ENCODE results near the gene IFNK.
A peak's percentile ranks its signal among the peaks of the same experiment; 100 is the strongest.
"Not testable (repeated sequence)": the region's sequence is repeated elsewhere in the genome, so short reads cannot be mapped to it uniquely, and the experiment has no call there.

IFNK gene, protein sequence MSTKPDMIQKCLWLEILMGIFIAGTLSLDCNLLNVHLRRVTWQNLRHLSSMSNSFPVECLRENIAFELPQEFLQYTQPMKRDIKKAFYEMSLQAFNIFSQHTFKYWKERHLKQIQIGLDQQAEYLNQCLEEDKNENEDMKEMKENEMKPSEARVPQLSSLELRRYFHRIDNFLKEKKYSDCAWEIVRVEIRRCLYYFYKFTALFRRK

GRCh38 chr9:27524236-27524635 lies at the start of gene IFNK:
Gene IFNK, plus strand, starts transcription at chr9:27524290. Its CDS starts 47 bp downstream, at chr9:27524337.
- no peak for DNase-seq

DNA sequence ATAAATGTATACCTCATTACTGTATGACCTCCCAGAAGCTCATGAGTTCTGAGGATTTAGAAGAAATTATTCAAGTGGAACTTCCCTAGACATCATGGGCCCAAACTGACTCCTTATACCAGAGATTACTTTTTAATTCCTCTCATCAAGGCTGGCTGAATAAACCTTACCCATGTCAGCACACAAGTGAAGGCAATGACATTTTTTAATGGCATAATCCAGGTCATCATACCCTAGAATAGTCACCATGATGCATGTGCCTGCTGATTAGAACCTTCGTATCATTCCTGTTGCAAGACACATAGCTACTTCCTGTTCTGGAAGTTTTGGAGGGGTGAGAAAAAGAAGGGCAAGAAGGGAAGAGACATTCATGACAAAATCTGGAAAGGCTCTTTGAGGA lies 49.8 kb upstream of the IFNK start:
- no peak for DNase-seq

DNA sequence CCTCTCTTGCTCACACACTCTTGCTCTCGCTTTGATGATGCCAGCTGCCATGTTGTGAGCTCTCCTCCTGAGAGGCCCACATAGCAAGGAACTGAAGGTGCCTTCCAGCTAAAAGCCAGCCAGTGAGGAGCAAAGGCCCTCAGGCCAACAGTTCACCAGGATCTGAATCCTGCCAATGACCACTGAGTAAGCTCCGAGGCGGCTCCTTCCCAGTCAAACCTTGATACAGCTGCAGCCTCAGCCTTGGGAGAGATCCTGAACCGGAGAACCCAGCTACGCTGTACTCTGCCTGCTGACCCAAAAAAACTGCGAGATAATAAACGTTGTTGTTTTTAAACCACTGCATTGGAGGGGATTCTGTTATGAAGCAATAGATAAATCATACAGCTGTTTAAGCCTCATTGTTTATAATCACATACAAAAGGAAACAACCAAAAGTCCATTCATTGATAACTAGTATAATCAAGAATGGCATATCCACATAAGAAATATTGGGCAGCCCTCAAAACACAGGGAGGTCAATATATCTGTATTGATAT lies 49.0 kb upstream of the IFNK start:
- DNase-seq: no peak

- DNase-seq: no peak
These were observed 47.1 kb upstream of the IFNK start for GRCh38 chr9:27476870-27477515.

DNA sequence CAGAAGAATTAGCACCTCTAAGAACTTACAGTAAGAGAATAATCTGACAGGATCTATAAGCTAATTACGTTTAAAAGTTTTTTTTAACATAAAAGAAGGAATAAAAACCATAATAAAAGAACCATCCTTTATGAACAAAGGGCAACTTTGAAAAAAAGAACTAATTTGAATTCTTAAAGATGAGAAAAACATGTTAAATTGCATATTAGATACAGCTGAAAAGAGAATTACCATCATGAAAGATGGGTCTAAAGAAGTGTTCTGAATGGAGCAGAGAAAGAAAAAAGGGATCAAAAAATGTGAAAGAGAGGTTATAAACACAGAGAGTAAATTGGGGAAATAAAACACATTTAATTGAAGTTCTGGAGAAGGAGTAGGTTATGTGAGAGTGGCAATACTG lies 45.8 kb upstream of the IFNK start:
- no peak for DNase-seq

DNA sequence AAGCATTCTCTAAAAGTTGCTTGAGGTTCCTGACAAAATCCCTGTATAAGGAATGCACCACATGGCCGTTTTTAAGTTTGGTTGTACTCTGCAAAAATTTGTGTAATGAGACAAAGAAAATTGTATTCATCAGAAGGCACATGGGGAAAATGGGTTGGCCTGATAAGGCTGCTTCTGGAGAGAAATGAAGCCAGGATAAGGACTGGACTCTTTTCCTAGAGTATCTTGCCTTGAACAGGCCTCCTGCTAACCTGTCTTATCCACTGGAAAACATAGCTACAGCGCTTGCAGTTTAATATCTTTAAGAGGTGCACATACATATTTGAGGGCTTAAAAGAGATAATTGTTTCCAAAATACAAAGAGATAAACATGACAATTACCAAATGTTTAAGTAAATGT lies 41.4 kb upstream of the IFNK start:
- DNase-seq: no peak

GRCh38 chr9:27483576-27483975 lies 40.5 kb upstream of the IFNK start:
- DNase-seq: no peak

DNA sequence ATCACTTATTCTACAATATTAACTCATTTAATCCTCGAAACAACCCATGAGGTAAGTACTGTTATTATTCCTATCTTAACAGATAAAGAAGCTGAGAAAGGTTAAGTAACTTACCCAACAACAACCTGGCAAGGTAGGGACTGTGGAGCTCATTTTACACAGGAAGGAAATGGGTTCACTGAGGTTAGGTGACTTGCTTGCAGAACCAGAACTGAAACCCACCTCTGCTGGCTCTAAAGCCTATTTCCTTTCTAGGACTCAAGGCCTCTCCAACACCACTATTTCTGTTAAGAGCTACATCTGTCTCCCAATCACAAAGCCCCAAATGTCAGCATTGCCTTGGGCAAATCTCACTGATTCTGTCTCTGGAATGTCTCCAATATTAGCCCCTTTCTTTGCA lies 38.9 kb upstream of the IFNK start:
- DNase-seq: peak; percentile 30

DNA sequence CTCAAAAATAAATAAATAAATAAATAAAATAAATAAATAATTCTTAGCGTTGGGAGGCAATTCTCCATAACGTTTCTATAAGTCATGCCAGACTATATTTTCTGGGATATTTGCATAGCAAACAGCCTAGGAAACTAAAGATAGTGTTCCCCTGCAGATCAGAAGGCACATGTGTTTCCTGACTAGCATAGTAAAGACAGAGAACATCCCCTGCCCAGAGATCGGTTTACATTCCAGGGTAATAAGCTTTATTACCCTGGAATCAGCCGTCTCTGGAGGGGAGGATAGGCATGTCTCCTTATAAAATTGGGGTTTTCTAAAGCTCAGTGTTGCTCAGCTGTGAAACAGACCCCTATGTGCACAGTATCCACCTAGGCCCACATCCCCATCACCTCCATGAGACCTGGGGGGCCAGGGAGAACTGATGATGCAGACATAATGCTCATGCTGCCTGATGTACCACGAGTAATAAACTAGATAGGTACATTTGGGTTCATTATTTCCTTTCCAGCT lies 36.9 kb upstream of the IFNK start:
- DNase-seq: no peak

- no peak for DNase-seq
These were observed 36.2 kb upstream of the IFNK start for GRCh38 chr9:27487927-27488326.

GRCh38 chr9:27489087-27489876 lies 34.8 kb upstream of the IFNK start:
- DNase-seq: peak; percentile 51

- DNase-seq: peak; percentile 92
These were observed 32.9 kb upstream of the IFNK start for GRCh38 chr9:27491154-27491553.

DNA sequence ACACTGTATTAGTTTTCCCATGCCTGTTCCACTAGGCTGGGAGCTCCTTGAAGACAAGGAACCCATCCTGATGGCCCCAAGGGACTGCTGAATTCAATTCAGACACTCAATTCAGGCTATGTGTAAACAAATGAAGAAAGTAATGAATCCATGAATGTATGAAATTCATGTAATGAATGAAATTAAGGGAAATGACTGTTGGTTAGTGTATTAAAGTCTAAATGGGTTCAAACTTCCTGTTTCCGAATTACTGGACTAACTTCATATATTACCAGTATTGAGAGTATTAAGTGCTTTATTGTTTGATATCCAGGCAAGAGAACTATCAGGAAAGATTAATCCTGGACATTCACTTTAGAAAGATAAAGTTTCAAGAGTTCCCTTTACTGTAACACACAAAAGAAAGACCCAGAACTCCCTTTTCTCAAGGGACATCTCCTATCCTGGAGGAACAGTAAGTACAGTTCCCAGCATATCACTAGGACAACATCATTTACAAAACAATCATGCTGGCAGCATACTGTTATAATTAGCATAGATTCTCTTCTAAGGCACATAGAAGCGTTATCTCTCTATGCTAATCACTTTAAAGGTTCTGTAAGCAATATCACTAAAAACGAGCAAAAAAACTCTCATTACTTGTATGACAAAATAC lies 28.5 kb upstream of the IFNK start:
- DNase-seq: no peak

DNA sequence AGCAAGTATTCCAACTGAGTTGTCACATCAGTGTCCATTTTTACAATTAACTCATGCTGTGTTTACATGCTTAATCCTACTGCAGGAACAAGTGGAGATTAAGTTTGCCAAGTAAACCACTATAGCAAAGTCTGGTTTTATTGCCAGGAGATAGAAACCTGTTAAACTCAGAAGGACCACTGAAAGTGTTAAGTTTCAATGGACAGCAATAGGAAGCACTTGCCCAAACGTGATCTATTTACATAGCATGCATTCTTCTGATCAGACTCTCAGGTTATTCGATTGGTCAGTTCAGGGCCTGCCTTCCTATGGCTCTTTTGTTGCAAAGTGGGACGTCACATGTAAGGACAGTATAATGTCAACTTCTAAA lies 28.0 kb upstream of the IFNK start:
- no peak for DNase-seq

GRCh38 chr9:27497883-27498417 lies 26.1 kb upstream of the IFNK start:
- no peak for DNase-seq

DNA sequence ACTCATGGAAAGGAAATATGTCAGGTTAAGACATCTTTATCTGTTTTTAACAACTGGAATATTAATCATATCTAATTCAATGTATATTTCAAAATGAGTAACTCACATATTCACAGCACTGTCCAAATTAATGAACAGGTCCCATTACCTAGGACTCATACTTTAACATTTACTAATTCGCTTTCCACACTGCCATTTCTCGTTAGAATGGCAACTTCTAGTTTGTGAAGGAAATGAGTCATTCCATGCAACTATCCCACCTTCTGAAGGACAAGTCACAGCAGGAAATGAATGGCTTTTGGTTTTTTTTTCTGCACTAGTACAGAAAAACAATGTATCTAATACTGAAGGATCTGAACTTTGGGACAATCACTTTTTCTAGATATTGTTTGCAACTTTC lies 24.6 kb upstream of the IFNK start:
- peak; percentile 66 for DNase-seq

- not testable (repeated sequence) for DNase-seq
These were observed 23.2 kb upstream of the IFNK start for GRCh38 chr9:27500902-27501301.

- no peak for DNase-seq
These were observed 20.5 kb upstream of the IFNK start for GRCh38 chr9:27503623-27504022.

DNA sequence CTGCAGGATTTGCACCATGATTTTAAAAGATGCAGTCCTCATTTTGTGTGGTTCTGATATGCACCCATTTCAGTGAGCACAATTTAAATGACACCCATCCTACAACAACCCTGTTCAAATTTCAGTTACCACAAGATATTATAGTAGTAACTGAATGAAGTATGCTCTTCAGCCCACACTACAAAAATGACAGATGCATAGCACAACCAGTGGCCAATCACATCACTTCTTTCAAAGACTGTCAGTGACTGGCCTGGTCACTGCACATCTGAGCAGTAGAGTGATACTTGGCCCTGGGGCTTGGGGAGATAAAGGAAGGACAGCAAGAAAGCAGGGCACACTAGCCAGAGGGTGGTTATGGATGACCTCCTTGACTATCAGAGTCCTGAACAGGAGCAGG lies 19.8 kb upstream of the IFNK start:
- no peak for DNase-seq

GRCh38 chr9:27505744-27506161 lies 18.3 kb upstream of the IFNK start:
- no peak for DNase-seq

GRCh38 chr9:27506981-27507380 lies 17.1 kb upstream of the IFNK start:
- no peak for DNase-seq

- DNase-seq: no peak
These were observed 13.3 kb upstream of the IFNK start for GRCh38 chr9:27510780-27511179.

GRCh38 chr9:27511771-27512170 lies 12.3 kb upstream of the IFNK start:
- no peak for DNase-seq
